H1 (cell line): ENCODE measurements around the gene GTF2F2. TPM values are rescaled to one million over a fixed set of nuclear protein-coding genes. Genes with fewer than 3 reads are reported as not detected.
A peak's percentile ranks its signal among the peaks of the same experiment; 100 is the strongest.

Source experiments
- HDAC6 ChIP-seq: IDR thresholded peaks from one replicate; pipeline ENCODE4 v1.7.1; 2012; ENCODE audit warnings: low read depth, mild to moderate bottlenecking, inconsistent platforms, low read length, moderate library complexity
- KDM1A ChIP-seq: fragments of 200-600, 300-600 bp; sonication (generic); IDR thresholded peaks from 2 replicates; pipeline ENCODE4 v1.7.1; 2016; ENCODE audit warnings: mild to moderate bottlenecking, low read length, borderline replicate concordance
- NRF1 ChIP-seq: IDR thresholded peaks from 2 replicates; pipeline ENCODE4 v1.6.1; 2011; ENCODE audit warnings: mild to moderate bottlenecking, low read depth, low read length, improper control_type of control experiment
- RAD21 ChIP-seq, 2 experiments: IDR thresholded peaks in 1 of 2; conservative IDR thresholded peaks in 1 of 2; 2 replicates each; pipeline ENCODE4 v1.6.1; 2011; ENCODE audit warnings: low read depth in 2 of 2, low read length in 2 of 2, improper control_type of control experiment in 1 of 2, inconsistent platforms in 1 of 2, mild to moderate bottlenecking in 1 of 2, moderate library complexity in 1 of 2
- RFX5 ChIP-seq: IDR thresholded peaks from 2 replicates; pipeline ENCODE4 v1.6.1; 2011; ENCODE audit warnings: low read depth, low read length, improper control_type of control experiment, borderline replicate concordance
- SIX5 ChIP-seq: IDR thresholded peaks from 2 replicates; pipeline ENCODE4 v1.6.1; 2011; ENCODE audit warnings: mild to moderate bottlenecking, low read depth, low read length
- polyA plus RNA-seq, 7 experiments: library from polyadenylated mRNA; depleted of rRNA in 3 of 7; stranded (reverse) in 5 of 7; unstranded in 2 of 7; fragments of >200 nt in 5 of 7; fragments of 200-250 nt in 2 of 7; gene quantifications; 1 replicate in 5 of 7; 2 replicates in 1 of 7; 4 replicates in 1 of 7; pipeline versions ENCODE4 v1.2.1 to v1.2.3, GENCODE V29; 2011 to 2013; ENCODE audit warnings: missing spikeins in 2 of 7, mixed read lengths in 2 of 7
- total RNA-seq: library from RNA; stranded (reverse); fragmentation: NEBNext Ultra II Directional; extraction: Animal tissue kit (Norgen Biotek cat#: 25700); gene quantifications from 2 replicates; pipeline ENCODE4 v1.2.1, GENCODE V29; 2021

The GTF2F2 gene
- total and polyA plus RNA-seq, 2 of the 8 experiments (the other 6 are each of a cell fraction or from before 2014, with no cell fraction given): 10.8 to 31.1 TPM

DNA sequence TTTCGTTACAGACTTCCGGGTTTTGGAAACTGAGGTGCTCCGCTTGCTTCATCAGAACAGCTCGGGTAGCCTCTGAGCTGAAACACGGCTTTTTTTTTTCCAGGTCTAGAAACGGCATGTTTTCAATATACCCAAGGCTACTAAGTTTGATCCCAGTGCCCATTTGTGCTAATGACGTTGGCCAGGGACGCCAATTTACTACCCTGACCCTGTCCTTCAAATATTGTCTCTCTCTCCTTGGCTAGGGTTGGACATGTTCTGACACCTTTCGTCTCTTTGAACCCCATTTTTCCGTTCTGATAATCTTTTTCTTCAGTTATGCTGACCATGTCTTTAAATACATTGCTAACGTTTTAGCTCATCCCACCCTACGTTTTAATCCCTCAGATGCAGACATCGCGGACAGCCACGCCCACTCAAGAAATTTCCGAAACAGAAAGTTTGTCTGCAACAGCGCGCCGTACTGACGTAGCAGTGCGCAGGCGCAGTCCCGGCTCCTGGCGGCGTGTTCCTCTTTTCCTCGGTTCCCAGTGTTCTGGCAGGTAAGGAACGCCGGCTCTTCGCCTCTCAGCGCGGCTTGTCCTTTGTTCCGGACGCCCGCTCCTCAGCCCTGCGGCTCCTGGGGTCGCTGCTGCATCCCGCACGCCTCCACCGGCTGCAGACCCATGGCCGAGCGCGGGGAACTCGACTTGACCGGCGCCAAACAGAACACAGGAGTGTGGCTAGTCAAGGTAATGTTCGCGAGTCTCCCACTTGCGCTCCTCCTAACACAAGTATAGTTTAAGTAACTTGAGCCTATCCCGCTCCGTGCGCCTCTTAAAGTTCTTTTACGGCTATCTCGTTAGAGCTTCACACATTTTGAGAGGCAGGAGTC is at the start of gene GTF2F2 (continued):
- TF ChIP-seq HDAC6 (no peak), SIX5 (no peak), NRF1 (peak; percentile 56), RAD21 (IDR thresholded peaks at IDR 0.05 in 1 of 2, conservative IDR thresholded peaks at IDR 0.05 in 1 of 2; ENCODE audit: low read depth in 2 of 2, low read length in 2 of 2) (peak in 1 of 2 experiments; percentile 38; a peak in 2 of 4 replicates), RFX5 (no peak), KDM1A (no peak)
- TF ChIP-seq, all 59 proteins: peak for 20
